ENCODE data around the gene VPS11.

VPS11 gene

GRCh38 chr11:119126675-119127268 lies 59.2 kb downstream of the VPS11 start:
- DNase-seq: no peak

GRCh38 chr11:119130662-119131061 lies 63.0 kb downstream of the VPS11 start:
- DNase-seq: no peak

Data from NCI-H2171 (cell line).